ENCODE results near the gene CACNA1G.
A peak's percentile ranks its signal among the peaks of the same experiment; 100 is the strongest.

CACNA1G gene

GRCh38 chr17:50618300-50618699 lies 57.8 kb downstream of the CACNA1G start:
- DNase-seq = peak; percentile 50

- peak; percentile 43 for DNase-seq
These were observed 58.4 kb downstream of the CACNA1G start for GRCh38 chr17:50618941-50619340.

- DNase-seq = no peak
These were observed 59.0 kb downstream of the CACNA1G start for GRCh38 chr17:50619489-50619888.

GRCh38 chr17:50620237-50620636 lies 59.7 kb downstream of the CACNA1G start:
- no peak for DNase-seq

- no peak for DNase-seq
These were observed 60.3 kb downstream of the CACNA1G start for GRCh38 chr17:50620858-50621257.

- DNase-seq = no peak
These were observed 61.1 kb downstream of the CACNA1G start for GRCh38 chr17:50621574-50622031.

- DNase-seq = no peak
These were observed 63.9 kb downstream of the CACNA1G start for GRCh38 chr17:50624321-50624934.

GRCh38 chr17:50625032-50625871 lies 64.7 kb downstream of the CACNA1G start:
- DNase-seq = no peak

- DNase-seq = peak; percentile 67
These were observed 65.6 kb downstream of the CACNA1G start for GRCh38 chr17:50626037-50626574.

- no peak for DNase-seq
These were observed 66.7 kb downstream of the CACNA1G start for GRCh38 chr17:50627036-50627781.

- DNase-seq = no peak
These were observed 67.5 kb downstream of the CACNA1G start for GRCh38 chr17:50627782-50628601.

- no peak for DNase-seq
These were observed 69.4 kb downstream of the CACNA1G start for GRCh38 chr17:50629902-50630301.

- no peak for DNase-seq
These were observed 70.1 kb downstream of the CACNA1G start for GRCh38 chr17:50630524-50631194.

- DNase-seq = no peak
These were observed 70.8 kb downstream of the CACNA1G start for GRCh38 chr17:50631195-50631907.

GRCh38 chr17:50631908-50632571 lies 71.5 kb downstream of the CACNA1G start:
- no peak for DNase-seq

GRCh38 chr17:50632637-50633036 lies 72.1 kb downstream of the CACNA1G start:
- DNase-seq = no peak

GRCh38 chr17:50633683-50634082 lies 73.2 kb downstream of the CACNA1G start:
- DNase-seq = no peak

- peak; percentile 22 for DNase-seq
These were observed 73.9 kb downstream of the CACNA1G start, which contains the start of gene ABCC3 for GRCh38 chr17:50634224-50634914. ABCC3 (plus strand) TSS chr17:50634881; CDS start chr17:50634937, 56 bp downstream.

GRCh38 chr17:50634915-50635731 lies 74.6 kb downstream of the CACNA1G start:
- no peak for DNase-seq
